HCT116 (cell line): Measurements from ENCODE around the gene ZNF804B.

Source experiments
- CEBPB ChIP-seq: IDR thresholded peaks from 2 replicates; pipeline ENCODE4 v1.6.1; 2012; ENCODE audit warnings: low read depth
- CTCF ChIP-seq, 3 experiments: fragments of 200-600 bp in 1 of 3; sonication (generic) in 1 of 3; IDR thresholded peaks in 2 of 3; conservative IDR thresholded peaks in 1 of 3; 2 replicates each; pipeline ENCODE4 v1.5.1; 2012 to 2017; ENCODE audit warnings: low read depth in 2 of 3, low read length in 2 of 3, antibody characterized with exemption in 1 of 3, borderline replicate concordance in 1 of 3, control low read depth in 1 of 3, mild to moderate bottlenecking in 1 of 3, mixed read lengths in 1 of 3, mixed run types in 1 of 3, moderate library complexity in 1 of 3; ENCODE audit not compliant: insufficient read depth in 1 of 3
- EZH2 ChIP-seq: fragments of 200-600 bp; sonication (generic); IDR thresholded peaks from 2 replicates; pipeline ENCODE4 v1.6.1; 2017; ENCODE audit warnings: antibody characterized with exemption, mixed run types
- JUND ChIP-seq: IDR thresholded peaks from 2 replicates; pipeline ENCODE4 v1.6.1; 2012
- POLR2A ChIP-seq: IDR thresholded peaks from 2 replicates; pipeline ENCODE4 v1.7.0; 2011; ENCODE audit warnings: borderline replicate concordance; ENCODE audit not compliant: insufficient read depth, insufficient read length; ENCODE audit errors: extremely low read depth
- POLR2AphosphoS5 ChIP-seq: IDR thresholded peaks from 2 replicates; pipeline ENCODE4 v1.6.1; 2011; ENCODE audit warnings: mild to moderate bottlenecking, low read depth, low read length, moderate library complexity
- REST ChIP-seq: IDR thresholded peaks from 2 replicates; pipeline ENCODE4 v1.6.1; 2012; ENCODE audit warnings: low read depth
- SP1 ChIP-seq: IDR thresholded peaks from 2 replicates; pipeline ENCODE4 v1.6.1; 2012; ENCODE audit warnings: low read depth
- ZBTB33 ChIP-seq: IDR thresholded peaks from 2 replicates; pipeline ENCODE4 v1.6.1; 2011; ENCODE audit warnings: mild to moderate bottlenecking, low read length, moderate library complexity; ENCODE audit not compliant: insufficient replicate concordance; ENCODE audit errors: extremely low read depth
- ZFX ChIP-seq: fragments of 450-650 bp; IDR thresholded peaks from 2 replicates; pipeline ENCODE4 v1.6.1; 2017
- TF ChIP-seq, protein P1 (sequence below): IDR thresholded peaks from 2 replicates; pipeline ENCODE4 v1.6.1; 2012

GRCh38 chr7:89259085-89259484 lies 499.6 kb downstream of the ZNF804B start:
- no peak for TF ChIP-seq CTCF (IDR thresholded peaks at IDR 0.05 in 2 of 3, conservative IDR thresholded peaks at IDR 0.05 in 1 of 3; ENCODE audit: borderline replicate concordance in 1 of 3, insufficient read depth in 1 of 3, low read depth in 2 of 3, low read length in 2 of 3)
- TF ChIP-seq POLR2A, result no peak
- TF ChIP-seq ZBTB33, result no peak
- no peak for TF ChIP-seq SP1
- no peak for TF ChIP-seq CEBPB
- no peak for TF ChIP-seq POLR2AphosphoS5
- no peak for TF ChIP-seq EZH2
- no peak for TF ChIP-seq REST
- no peak for TF ChIP-seq JUND
- TF ChIP-seq, protein P1, sequence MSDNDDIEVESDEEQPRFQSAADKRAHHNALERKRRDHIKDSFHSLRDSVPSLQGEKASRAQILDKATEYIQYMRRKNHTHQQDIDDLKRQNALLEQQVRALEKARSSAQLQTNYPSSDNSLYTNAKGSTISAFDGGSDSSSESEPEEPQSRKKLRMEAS, result no peak
- TF ChIP-seq ZFX, result no peak
